ENCODE results near the gene RCOR1.

DNA sequence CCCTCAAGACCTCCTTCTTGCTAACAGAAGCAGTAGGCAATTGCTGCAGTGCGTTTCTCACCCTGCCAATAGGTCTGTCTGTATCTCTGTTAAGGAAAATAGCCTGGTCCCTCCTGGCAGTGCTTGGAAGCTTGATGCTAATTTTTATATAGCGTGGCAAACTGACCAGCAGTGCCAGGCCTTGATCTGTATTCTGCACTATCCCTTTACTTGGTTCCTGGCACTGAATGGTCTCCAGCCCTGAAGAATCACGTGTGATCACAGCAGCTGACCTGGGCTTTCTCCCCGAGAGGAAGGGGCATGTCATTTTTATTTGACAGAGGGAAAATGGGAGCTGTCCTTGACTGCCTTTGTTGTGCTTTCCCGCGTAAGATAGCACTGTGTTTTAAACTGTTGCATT, 136.1 kb downstream of the RCOR1 start:
- TF ChIP-seq, protein P1, sequence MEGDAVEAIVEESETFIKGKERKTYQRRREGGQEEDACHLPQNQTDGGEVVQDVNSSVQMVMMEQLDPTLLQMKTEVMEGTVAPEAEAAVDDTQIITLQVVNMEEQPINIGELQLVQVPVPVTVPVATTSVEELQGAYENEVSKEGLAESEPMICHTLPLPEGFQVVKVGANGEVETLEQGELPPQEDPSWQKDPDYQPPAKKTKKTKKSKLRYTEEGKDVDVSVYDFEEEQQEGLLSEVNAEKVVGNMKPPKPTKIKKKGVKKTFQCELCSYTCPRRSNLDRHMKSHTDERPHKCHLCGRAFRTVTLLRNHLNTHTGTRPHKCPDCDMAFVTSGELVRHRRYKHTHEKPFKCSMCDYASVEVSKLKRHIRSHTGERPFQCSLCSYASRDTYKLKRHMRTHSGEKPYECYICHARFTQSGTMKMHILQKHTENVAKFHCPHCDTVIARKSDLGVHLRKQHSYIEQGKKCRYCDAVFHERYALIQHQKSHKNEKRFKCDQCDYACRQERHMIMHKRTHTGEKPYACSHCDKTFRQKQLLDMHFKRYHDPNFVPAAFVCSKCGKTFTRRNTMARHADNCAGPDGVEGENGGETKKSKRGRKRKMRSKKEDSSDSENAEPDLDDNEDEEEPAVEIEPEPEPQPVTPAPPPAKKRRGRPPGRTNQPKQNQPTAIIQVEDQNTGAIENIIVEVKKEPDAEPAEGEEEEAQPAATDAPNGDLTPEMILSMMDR (IDR thresholded peaks at IDR 0.05; ENCODE audit: low read depth, low read length): no peak
- TF ChIP-seq EZH2phosphoT487 (IDR thresholded peaks at IDR 0.05; ENCODE audit: low read depth): no peak

All from OCI-LY3 (cell line).